ENCODE data around the gene ART1. TPM values are rescaled to one million over a fixed set of nuclear protein-coding genes. Genes with fewer than 3 reads are reported as not detected.

ART1 gene
- total and polyA plus RNA-seq, 2 of the 8 experiments (the other 6 are each of a cell fraction or from before 2014, with no cell fraction given): not detected

- no peak overlapping the region for H4K5ac ChIP-seq (ENCODE audit: insufficient read length, low read depth, low read length)
- H2BK120ac ChIP-seq (replicated peaks; ENCODE audit: low read depth, low read length): no peak overlapping the region
- H3K27me3 ChIP-seq (replicated peaks in 1 of 4; ENCODE audit: control insufficient read depth in 3 of 4, extremely low read depth in 1 of 4, insufficient read depth in 3 of 4, low read length in 3 of 4): no peaks in the 10 kb centered on the region
- no peak for TF ChIP-seq ATF3 (IDR thresholded peaks at IDR 0.05; ENCODE audit: insufficient read depth, low read depth, low read length)
- no peak for TF ChIP-seq POLR2A (IDR thresholded peaks at IDR 0.05; ENCODE audit: control extremely low read depth in 1 of 2, low read depth in 2 of 2, low read length in 2 of 2)
- TF ChIP-seq SIX5 (IDR thresholded peaks at IDR 0.05; ENCODE audit: low read depth, low read length): no peak
- no peak for TF ChIP-seq SRF (IDR thresholded peaks at IDR 0.05; ENCODE audit: low read depth, low read length)
- TF ChIP-seq TAF1 (IDR thresholded peaks at IDR 0.05; ENCODE audit: low read depth, low read length): no peak
- TF ChIP-seq CTBP2 (IDR thresholded peaks at IDR 0.05; ENCODE audit: borderline replicate concordance, insufficient read depth, insufficient read length, low read length): no peak
- no peaks in the 10 kb centered on the region for H4K20me1 ChIP-seq (replicated peaks in 1 of 2; ENCODE audit: control insufficient read depth in 1 of 2, insufficient read depth in 2 of 2, low read length in 2 of 2)
- no peaks in the 10 kb centered on the region for H3K4me1 ChIP-seq (replicated peaks in 1 of 4; ENCODE audit: control insufficient read depth in 3 of 4, insufficient read depth in 4 of 4, low read length in 3 of 4)
- no peak overlapping the region for H2BK5ac ChIP-seq (ENCODE audit: low read depth, low read length)
- no peak overlapping the region for H3K4me3 ChIP-seq (ENCODE audit: extremely low read depth in 1 of 4, insufficient read depth in 2 of 4, low read depth in 3 of 4, low read length in 4 of 4)
- DNase-seq (ENCODE audit: low read depth in 1 of 2, low spot score in 2 of 2) (no peak), FAIRE-seq (no peak)
- no peak overlapping the region for H3K4ac ChIP-seq (replicated peaks; ENCODE audit: insufficient read length, low read depth, low read length)
- no peaks in the 10 kb centered on the region for H3K79me1 ChIP-seq (ENCODE audit: low read depth, low read length)
- no peak overlapping the region for H2BK12ac ChIP-seq (ENCODE audit: low read depth, low read length)
- no peak overlapping the region for H3K4me2 ChIP-seq (ENCODE audit: insufficient read depth in 1 of 2, low read depth in 2 of 2, low read length in 2 of 2)
- no peak overlapping the region for H2BK20ac ChIP-seq (ENCODE audit: low read length)
- POLR2A ChIA-PET (ENCODE audit: partially characterized antibody): interaction anchor here (0.8 kb wide), 1 partner anchor 17 kb away, joined by 3 read pairs; no protein-coding TSS in a partner anchor
- no peaks in the 10 kb centered on the region for H3K79me2 ChIP-seq (ENCODE audit: control insufficient read depth in 1 of 2, insufficient read depth in 2 of 2, low read length in 2 of 2)
- H3K23me2 ChIP-seq (ENCODE audit: low read depth, low read length): no peaks in the 10 kb centered on the region
- H3K27ac ChIP-seq (ENCODE audit: low read depth, low read length): no peak overlapping the region
- H3K14ac ChIP-seq (ENCODE audit: insufficient read length): no peak overlapping the region
- H2BK15ac ChIP-seq (ENCODE audit: low read length): no peak overlapping the region
- no peak overlapping the region for H3K56ac ChIP-seq (replicated peaks; ENCODE audit: insufficient read length, low read depth, low read length)
- H4K8ac ChIP-seq (ENCODE audit: extremely low read depth, insufficient read depth, low read length): no peak overlapping the region
- CTCF ChIA-PET (ENCODE audit: partially characterized antibody): interaction anchor here (0.6 to 7.0 kb wide), 3 partner anchors 9 to 49 kb away, joined by 3 to 33 read pairs (median 4); no protein-coding TSS in a partner anchor
- H2AFZ ChIP-seq (ENCODE audit: low read length): no peak overlapping the region
- no peaks in the 10 kb centered on the region for H3K9me3 ChIP-seq (ENCODE audit: insufficient read depth in 2 of 2, low read depth in 1 of 2, low read length in 1 of 2)
- no peak overlapping the region for H2AK5ac ChIP-seq (ENCODE audit: low read depth, low read length)
- H3K18ac ChIP-seq (ENCODE audit: extremely low read depth, low read length): no peak overlapping the region
- no peak overlapping the region for H3K9ac ChIP-seq (replicated peaks in 1 of 4; ENCODE audit: extremely low read depth in 1 of 4, low read depth in 3 of 4, low read length in 3 of 4)
- H3K36me3 ChIP-seq (ENCODE audit: control insufficient read depth in 2 of 4, insufficient read depth in 4 of 4, low read length in 3 of 4): no peaks in the 10 kb centered on the region
- H4K91ac ChIP-seq (replicated peaks; ENCODE audit: insufficient read length, low read length): no peak overlapping the region
- no peak overlapping the region for H3K23ac ChIP-seq (ENCODE audit: insufficient read length)
- 73% methylated on average over 8 of the region's 8 CpGs; no CpG with 5 or more reads in 1 of the 2 experiments for WGBS, 2 experiments (ENCODE audit: extremely low coverage in 1 of 2, insufficient coverage in 1 of 2, insufficient read length in 1 of 2, insufficient replicate concordance in 2 of 2, low coverage in 1 of 2, low lambda C conversion rate in 2 of 2, missing lambda C conversion rate in 1 of 2)
Observed at GRCh38 chr11:3623767-3624458, 21.0 kb upstream of the ART1 start.

Data from H1 (cell line).